Central memory CD8-positive, alpha-beta T cell (primary cell): ENCODE results near the gene DIO3.
"Not testable (repeated sequence)": the region's sequence is repeated elsewhere in the genome, so short reads cannot be mapped to it uniquely, and the experiment has no call there.

Experiments used
- ATAC-seq: fragments of 150-1000 bp; cut with Tn5 transposase; replicated peaks from 2 replicates; pipeline ENCODE4 v1.10.0; 2022; ENCODE audit warnings: mild to moderate bottlenecking, moderate FRiP score, moderate number of reproducible peaks; ENCODE audit not compliant: poor library complexity, severe bottlenecking; ENCODE audit errors: extremely low read depth
- DNase-seq, 2 donors: peaks; one replicate each; pipeline ENCODE4 v3.0.0; 2021; ENCODE audit warnings: low spot score in 2 of 2
- H3K27ac Mint-ChIP-seq: one replicate; pipeline ENCODE4 v1.8.0; 2022; ENCODE audit warnings: low read depth, mild to moderate bottlenecking, moderate library complexity, mixed read lengths
- H3K27me3 Mint-ChIP-seq: one replicate; pipeline ENCODE4 v1.8.0; 2022; ENCODE audit warnings: mixed read lengths
- H3K36me3 Mint-ChIP-seq: one replicate; pipeline ENCODE4 v1.8.0; 2022; ENCODE audit warnings: mild to moderate bottlenecking, moderate library complexity, mixed read lengths; ENCODE audit not compliant: insufficient read depth
- H3K4me1 Mint-ChIP-seq: one replicate; pipeline ENCODE4 v1.8.0; 2022; ENCODE audit warnings: mixed read lengths
- H3K4me3 Mint-ChIP-seq: one replicate; pipeline ENCODE4 v1.8.0; 2022; ENCODE audit warnings: mild to moderate bottlenecking, moderate library complexity, mixed read lengths
- H3K9me3 Mint-ChIP-seq: one replicate; pipeline ENCODE4 v1.8.0; 2022; ENCODE audit warnings: mixed read lengths

DIO3 gene

DNA sequence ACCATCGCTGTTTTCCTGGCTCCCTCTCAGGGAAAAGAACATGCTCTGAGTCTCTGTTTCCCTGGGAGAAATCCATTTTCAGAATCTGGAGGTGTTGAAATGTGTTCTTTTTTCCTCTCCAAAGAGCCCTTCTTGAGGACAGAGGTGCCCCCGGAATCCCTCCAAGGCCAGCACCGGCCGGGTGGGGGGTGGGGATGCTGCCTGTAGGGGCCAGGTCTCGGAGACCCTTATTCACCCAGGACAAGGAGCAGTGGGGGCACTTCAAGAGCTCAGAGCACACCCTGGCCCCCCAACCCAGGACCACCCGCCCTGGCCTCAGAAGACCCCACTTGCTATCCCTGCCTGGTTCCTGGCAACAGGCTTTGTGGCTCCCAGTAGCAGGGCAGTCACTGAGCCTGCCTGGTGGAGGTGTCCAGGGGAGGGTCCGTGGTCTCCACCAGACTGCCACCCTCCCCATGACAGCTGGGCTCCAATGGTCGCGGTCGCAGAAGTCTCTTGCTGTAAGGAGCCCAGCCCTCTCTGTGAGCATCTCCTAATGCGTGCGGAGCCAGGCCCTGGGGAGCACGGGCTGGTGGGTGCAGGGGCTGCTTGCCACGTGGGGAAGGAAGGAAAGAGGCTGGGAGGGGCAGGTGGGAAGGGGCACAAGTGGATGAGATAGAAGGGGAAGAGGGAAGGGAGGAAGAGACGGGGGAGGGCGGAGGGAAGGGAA, 13.2 kb upstream of the DIO3 start:
- DNase-seq (no peak), ATAC-seq (no peak)
- peaks cover 3% of the 10 kb centered on the region for H3K9me3 Mint-ChIP-seq

DNA sequence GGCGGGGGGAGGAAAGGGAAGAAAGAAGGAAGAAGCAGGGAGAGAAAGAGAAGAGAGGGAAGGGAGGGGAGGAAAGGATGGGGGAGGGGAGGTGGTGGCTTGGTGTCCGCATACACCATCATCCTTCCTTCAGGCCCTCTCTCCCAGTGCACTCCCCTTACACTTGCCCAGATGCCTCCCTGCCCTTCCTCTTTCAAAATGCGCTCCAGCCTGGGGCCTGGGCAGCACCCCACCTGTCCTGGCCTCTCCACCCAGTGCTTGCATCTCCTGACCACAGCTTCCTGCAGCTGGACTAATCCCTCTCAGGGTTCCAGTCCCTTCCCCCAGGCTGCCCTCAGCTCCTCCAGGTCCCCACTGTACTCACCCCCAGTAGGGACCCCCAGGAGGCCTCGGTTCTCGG, 12.6 kb upstream of the DIO3 start:
- Mint-ChIP-seq H3K27ac (no peak overlapping the region), H3K36me3 (peaks cover 1% of the 10 kb centered on the region), H3K27me3 (peaks cover 55% of the 10 kb centered on the region), H3K9me3 (peaks cover 3% of the 10 kb centered on the region), H3K4me3 (no peak overlapping the region), H3K4me1 (no peaks in the 10 kb centered on the region)
- DNase-seq: no peak
- no peak for ATAC-seq

More for the DNA sequence above, 13.2 kb upstream of the DIO3 start:
- Mint-ChIP-seq H3K27ac (no peak overlapping the region), H3K27me3 (peaks cover 49% of the 10 kb centered on the region), H3K36me3 (peaks cover 1% of the 10 kb centered on the region), H3K4me1 (no peaks in the 10 kb centered on the region), H3K4me3 (no peak overlapping the region)

DNA sequence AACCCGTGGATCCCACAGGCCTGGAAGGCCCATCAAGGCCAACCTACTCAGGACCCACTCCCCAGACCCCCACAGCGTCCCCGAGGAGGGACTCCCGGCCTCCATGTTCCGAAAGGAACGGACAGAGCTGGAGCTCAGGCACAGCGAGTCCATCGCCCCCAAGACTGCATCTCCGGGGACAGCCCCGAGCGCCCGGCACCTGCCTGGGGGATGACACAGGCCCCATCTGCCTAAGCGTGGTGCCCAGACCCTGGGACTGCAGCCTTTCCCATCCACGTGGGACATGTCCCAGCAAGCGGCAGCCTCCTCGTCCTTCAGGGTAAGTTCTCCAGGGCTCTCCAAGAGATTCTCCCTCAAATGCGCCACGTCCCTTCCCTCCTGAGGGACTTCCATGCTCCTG, 12.1 kb upstream of the DIO3 start:
- H3K4me3 Mint-ChIP-seq: no peak overlapping the region
- DNase-seq (no peak), ATAC-seq (no peak)
- H3K27ac Mint-ChIP-seq: no peak overlapping the region
- no peaks in the 10 kb centered on the region for H3K4me1 Mint-ChIP-seq
- peaks cover 3% of the 10 kb centered on the region for H3K9me3 Mint-ChIP-seq
- H3K27me3 Mint-ChIP-seq: peaks cover 58% of the 10 kb centered on the region
- peaks cover 1% of the 10 kb centered on the region for H3K36me3 Mint-ChIP-seq

DNA sequence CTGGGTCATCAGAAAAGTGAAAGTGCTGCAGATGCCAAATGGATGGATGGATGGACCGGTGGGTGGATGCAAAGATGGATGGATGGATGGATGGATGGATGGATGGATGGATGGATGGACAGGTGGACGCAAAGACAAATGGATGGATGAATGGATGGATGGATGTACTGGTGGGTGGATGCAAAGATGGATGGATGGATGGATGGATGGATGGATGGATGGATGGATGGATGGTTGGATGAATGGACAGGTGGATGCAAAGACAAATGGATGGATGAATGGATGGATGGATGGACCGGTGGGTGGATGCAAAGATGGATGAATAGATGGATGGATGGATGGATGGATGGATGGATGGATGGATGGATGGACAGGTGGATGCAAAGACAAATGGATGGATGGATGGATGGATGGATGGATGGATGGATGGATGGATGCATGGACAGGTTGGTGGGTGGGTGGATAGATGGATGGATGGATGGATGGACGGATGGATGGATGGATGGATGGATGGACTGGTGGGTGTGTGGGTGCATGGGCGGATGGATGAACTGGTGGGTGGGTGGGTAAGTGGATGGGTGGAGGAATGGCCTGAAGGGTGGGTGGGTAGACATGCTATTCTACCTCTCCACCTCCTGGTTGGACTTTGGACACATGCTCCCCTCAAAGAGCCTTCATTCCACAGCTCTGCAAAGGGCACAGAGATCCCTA, 10.9 kb upstream of the DIO3 start:
- peaks cover 64% of the 10 kb centered on the region for H3K27me3 Mint-ChIP-seq
- H3K27ac Mint-ChIP-seq, H3K9me3 Mint-ChIP-seq, ATAC-seq, H3K4me3 Mint-ChIP-seq, H3K4me1 Mint-ChIP-seq, H3K36me3 Mint-ChIP-seq, DNase-seq: not testable (repeated sequence)

DNA sequence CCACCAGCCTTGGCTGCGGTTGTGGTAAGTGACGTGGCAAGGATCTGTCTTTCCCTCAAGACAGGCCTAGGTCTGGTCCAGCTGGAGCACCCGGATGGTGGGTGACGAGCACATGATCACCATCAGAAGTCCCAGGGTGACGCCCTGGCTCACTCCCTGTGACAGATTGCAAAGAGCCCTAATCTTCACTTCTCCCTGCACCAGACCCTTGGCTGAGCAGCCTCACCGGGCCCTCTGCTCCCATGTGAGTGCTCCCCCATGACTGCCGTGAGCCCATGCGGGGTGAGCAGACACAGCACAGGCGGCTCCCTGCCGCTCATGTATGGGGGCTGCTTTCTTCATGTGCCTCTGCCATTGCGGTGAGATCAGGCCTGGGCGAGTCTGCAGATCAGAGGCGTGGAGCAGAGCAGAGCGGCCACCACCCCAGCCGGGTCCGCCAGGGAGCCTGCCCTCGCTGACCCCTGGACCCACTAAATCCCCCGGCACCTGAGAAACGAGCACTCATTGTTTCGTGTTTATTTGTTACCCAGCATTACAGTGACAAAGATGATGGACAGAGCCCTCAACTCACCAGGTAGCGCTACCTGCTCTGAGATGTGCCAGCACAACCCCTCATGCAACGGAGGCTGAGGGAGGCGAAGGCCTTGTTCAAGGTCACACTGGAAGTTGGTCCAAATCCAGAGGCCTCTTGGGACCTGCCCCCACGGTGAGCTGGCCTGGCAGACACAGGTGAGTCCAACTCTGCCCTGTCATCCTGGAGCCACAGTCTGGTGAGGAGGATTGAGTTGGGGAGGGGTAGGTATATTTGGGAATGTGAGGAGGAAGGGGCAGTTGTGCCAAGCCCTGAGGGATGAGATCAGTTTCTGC, 9.3 kb upstream of the DIO3 start:
- Mint-ChIP-seq H3K36me3 (peaks cover 1% of the 10 kb centered on the region), H3K27me3 (peaks cover 67% of the 10 kb centered on the region)

DNA sequence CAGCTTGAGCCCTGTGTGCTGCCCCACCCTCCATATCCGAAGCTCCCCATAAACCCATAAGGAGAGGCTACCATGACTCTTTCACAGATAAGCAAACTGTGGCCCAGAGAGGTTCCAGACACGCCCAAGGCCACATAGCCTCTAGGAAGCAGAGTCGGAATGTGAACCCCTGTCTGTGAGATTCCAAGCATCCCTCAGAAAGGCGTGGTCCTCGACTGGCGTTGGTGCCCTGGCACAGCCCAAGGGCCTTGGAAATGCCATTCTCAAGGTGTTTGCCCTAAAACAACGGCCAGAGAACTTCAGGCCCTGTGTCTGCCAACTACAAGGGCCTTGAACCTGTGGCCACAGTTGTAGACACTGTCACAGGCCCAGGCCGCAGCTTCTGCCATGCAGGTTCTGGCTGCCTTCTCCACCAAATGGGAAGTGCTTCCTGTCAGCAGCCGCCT, 8.5 kb upstream of the DIO3 start:
- peaks cover 69% of the 10 kb centered on the region for H3K27me3 Mint-ChIP-seq
- H3K36me3 Mint-ChIP-seq: peaks cover 1% of the 10 kb centered on the region
- DNase-seq (no peak), ATAC-seq (no peak)
- no peaks in the 10 kb centered on the region for H3K4me1 Mint-ChIP-seq
- H3K9me3 Mint-ChIP-seq: no peaks in the 10 kb centered on the region
- no peak overlapping the region for H3K4me3 Mint-ChIP-seq
- H3K27ac Mint-ChIP-seq: no peak overlapping the region

More for the DNA sequence above, 9.3 kb upstream of the DIO3 start:
- Mint-ChIP-seq H3K4me1 (no peaks in the 10 kb centered on the region), H3K4me3 (no peak overlapping the region), H3K9me3 (no peaks in the 10 kb centered on the region), H3K27ac (no peak overlapping the region)
- ATAC-seq (no peak), DNase-seq (no peak)

DNA sequence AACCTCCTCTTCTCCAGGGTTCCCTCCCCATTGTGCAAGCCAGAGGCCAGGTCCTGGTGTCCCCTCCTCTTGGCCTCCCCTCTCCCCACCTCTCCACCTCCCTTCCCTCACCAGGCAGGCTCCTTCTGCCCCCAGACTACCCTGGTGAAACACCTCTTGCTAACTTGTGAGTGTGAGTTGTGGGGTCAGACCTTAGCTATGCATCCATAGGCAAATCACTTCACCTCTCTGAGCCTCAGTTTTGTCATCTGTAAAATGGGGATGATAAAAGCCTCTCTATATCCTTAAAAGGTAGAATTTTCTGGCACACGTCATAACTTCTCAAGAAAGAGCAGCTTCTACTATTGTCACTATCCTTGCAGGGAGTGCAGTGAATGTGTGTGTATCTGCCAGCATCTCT, 7.9 kb upstream of the DIO3 start:
- no peak for ATAC-seq
- Mint-ChIP-seq H3K27ac (no peak overlapping the region), H3K4me1 (no peaks in the 10 kb centered on the region), H3K4me3 (no peak overlapping the region), H3K9me3 (no peaks in the 10 kb centered on the region), H3K27me3 (peaks cover 75% of the 10 kb centered on the region), H3K36me3 (peaks cover 4% of the 10 kb centered on the region)
- DNase-seq: no peak

DNA sequence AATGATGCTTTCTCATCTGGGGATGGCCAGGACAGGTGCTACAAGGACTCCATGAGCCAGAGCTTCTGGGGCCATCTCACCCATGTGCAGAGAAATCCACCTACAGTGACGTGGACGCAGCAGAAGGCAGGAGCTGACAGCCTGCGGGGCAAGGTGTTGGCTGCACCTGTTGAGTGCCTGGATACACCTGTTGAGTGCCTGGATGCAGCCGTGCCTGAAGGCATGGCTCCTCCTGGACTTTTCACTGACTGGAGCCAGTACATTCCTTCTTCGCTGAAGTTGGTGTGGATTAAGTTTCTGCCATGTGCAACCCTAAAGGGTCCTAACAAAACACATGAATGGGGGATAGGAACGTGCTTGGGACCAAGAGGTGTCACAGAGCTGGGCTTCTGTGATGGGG, 7.4 kb upstream of the DIO3 start:
- Mint-ChIP-seq H3K4me3 (no peak overlapping the region), H3K27me3 (peaks cover 80% of the 10 kb centered on the region), H3K4me1 (no peaks in the 10 kb centered on the region), H3K9me3 (no peaks in the 10 kb centered on the region), H3K36me3 (peaks cover 3% of the 10 kb centered on the region), H3K27ac (no peak overlapping the region)
- DNase-seq: no peak
- no peak for ATAC-seq

DNA sequence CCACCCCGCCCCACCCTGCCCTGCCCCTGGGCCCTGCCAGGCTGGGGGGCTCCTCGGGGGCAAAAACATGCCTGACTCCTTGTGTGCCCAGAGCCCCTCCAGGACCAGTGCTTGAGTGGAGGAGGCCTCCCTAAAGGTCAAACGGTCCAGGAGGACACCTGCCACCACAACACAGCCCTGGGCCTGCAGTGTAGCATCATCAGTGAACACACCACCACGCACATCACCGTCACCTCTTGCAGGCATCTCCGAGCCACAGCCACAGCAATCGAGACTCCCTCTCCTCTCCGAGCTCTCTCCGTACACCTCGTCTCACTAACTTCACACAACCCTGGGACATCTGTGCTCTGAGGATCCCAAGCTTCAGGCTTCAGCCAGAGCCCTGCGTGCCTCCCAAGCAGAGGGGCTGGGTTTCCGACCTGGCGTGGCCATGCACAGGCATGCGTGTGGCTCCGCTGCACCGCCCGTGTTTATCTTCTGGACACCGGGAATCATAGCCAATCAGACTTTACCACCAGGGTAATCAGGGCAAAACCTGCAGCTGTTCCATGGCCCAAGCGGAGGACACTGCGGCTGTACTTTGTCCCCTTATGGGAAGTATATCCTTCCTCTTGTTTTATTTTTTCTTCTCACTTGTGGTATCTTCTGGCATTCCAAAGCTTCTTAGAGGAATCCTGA, 6.2 kb upstream of the DIO3 start:
- Mint-ChIP-seq H3K9me3 (no peaks in the 10 kb centered on the region), H3K4me3 (no peak overlapping the region), H3K27me3 (peaks cover 76% of the 10 kb centered on the region), H3K27ac (peak overlapping the region; percentile 1), H3K4me1 (no peaks in the 10 kb centered on the region), H3K36me3 (peaks cover 3% of the 10 kb centered on the region)
- ATAC-seq (no peak), DNase-seq (no peak)

DNA sequence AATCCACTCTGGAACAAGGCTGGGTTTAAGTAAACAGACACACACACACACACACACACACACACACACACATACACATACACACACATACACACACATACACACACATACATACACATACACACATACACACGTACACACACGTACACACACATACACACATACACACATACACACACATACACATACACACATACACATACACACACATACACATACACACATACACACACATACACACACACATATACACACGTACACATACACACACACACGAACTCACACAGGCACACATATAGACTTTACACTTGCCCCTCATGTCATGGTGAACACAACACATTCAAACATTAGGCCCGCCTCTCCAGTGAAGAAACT, 5.6 kb upstream of the DIO3 start:
- peaks cover 70% of the 10 kb centered on the region for H3K27me3 Mint-ChIP-seq
- H3K4me1 Mint-ChIP-seq, H3K36me3 Mint-ChIP-seq, ATAC-seq, H3K4me3 Mint-ChIP-seq, DNase-seq, H3K9me3 Mint-ChIP-seq: not testable (repeated sequence)
- peak overlapping the region; percentile 1 for H3K27ac Mint-ChIP-seq

DNA sequence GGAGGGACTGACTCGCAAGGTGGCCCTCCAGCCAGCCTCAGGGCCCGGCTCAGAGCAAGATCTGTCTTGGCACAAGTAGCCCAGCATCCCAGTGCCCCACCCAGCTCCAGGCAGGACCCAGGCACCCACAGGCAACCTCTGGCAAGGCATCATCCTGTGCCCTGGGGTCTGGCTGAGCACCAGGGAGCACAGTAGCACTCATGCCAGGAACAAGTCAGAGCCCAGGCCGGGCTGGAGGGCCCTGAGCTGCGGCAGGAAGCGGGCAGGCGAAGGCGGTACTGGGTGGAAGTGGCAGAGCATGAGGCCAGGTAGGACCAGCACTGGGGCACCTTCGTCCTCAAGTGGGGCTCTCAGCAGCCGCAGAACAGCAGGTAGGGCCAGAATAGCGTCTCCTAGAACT, 5.2 kb upstream of the DIO3 start:
- ATAC-seq (no peak), DNase-seq (no peak)
- Mint-ChIP-seq H3K4me1 (no peaks in the 10 kb centered on the region), H3K9me3 (no peaks in the 10 kb centered on the region), H3K27me3 (peaks cover 67% of the 10 kb centered on the region), H3K27ac (no peak overlapping the region), H3K4me3 (no peak overlapping the region), H3K36me3 (peaks cover 3% of the 10 kb centered on the region)

DNA sequence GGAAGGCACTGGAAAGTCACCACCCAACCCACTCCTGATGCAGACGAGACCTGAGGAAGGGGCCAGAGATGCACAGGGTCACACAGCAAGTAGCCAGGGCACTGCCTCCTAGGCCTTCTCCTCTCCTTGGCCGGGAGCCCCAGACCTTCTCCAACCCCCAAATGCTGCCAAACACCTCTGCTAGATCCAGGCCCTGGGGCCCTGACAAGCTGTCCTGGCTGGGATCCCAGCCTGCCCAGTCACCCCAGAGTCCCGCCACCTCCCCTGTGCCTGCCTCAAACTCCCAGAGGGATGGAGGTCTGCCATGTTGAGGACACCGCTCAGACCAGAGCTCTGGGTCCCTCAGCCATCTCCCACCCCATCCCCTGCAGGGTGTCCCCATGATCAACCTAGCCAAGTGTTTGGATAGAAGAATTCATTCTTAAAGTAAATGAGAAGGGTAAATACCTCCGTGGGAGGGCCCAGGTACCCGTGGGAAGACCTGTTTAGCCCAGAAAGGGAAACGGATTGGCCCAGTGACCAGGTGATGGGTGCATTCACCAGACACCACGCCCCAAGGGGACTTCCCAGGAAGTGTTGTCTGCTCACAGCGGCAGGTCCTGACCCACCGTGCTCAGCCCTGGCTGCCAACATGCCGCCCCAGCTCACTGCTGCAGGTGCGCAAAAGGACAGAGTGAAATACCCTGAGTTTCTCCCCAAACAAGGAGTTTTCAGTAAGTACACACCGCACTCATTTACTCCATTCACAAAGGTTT, 4.6 kb upstream of the DIO3 start:
- no peaks in the 10 kb centered on the region for H3K9me3 Mint-ChIP-seq
- no peak for ATAC-seq

More for the DNA sequence above, 4.6 kb upstream of the DIO3 start:
- Mint-ChIP-seq H3K27me3 (peaks cover 65% of the 10 kb centered on the region), H3K4me3 (no peak overlapping the region), H3K4me1 (no peaks in the 10 kb centered on the region), H3K27ac (no peak overlapping the region), H3K36me3 (peaks cover 3% of the 10 kb centered on the region)
- DNase-seq: no peak
